ENCODE measurements around the gene VSNL1.

DNA sequence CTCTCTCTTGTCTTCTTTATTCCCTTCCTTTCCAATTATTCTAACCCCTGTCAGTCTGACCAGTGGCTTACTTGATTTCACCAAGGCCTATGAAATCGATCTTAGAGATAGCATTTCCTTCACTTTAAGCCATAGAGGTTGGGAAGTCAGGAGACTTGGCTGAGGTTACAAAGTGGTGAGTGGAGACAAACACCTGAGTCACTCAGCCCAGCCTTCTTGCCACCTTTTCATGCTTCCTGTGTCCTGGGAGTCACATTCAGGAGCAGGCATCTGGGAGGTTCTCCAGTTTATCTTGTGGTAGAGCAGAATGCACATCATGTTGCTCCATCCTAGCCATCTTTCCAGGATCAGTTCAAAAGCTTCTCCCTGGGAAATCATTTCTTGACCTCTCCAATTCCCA is 59.1 kb downstream of the VSNL1 start:
- TF ChIP-seq, protein P1, sequence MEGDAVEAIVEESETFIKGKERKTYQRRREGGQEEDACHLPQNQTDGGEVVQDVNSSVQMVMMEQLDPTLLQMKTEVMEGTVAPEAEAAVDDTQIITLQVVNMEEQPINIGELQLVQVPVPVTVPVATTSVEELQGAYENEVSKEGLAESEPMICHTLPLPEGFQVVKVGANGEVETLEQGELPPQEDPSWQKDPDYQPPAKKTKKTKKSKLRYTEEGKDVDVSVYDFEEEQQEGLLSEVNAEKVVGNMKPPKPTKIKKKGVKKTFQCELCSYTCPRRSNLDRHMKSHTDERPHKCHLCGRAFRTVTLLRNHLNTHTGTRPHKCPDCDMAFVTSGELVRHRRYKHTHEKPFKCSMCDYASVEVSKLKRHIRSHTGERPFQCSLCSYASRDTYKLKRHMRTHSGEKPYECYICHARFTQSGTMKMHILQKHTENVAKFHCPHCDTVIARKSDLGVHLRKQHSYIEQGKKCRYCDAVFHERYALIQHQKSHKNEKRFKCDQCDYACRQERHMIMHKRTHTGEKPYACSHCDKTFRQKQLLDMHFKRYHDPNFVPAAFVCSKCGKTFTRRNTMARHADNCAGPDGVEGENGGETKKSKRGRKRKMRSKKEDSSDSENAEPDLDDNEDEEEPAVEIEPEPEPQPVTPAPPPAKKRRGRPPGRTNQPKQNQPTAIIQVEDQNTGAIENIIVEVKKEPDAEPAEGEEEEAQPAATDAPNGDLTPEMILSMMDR (IDR thresholded peaks at IDR 0.05; ENCODE audit: low read length) = no peak
- no peak for TF ChIP-seq EZH2 (IDR thresholded peaks at IDR 0.05; ENCODE audit: borderline replicate concordance, low read length)
